Panc1 (cell line): ENCODE results near the gene DDX1. TPM values are rescaled to one million over a fixed set of nuclear protein-coding genes. Genes with fewer than 3 reads are reported as not detected.

Source experiments
- ATAC-seq: fragments of 200-7000 bp; cut with Tn5 transposase; 2 replicates; pipeline ENCODE4 v1.9.1; 2020; ENCODE audit warnings: mild to moderate bottlenecking, moderate library complexity
- BruUV-seq: library from RNA; stranded (reverse); fragments of 400-500 nt; replicated peaks from 2 replicates; lab custom pipeline; 2021; lab: Mats Ljungman, UMichigan
- CTCF ChIA-PET: fragments of 300-600 bp; sonication (Branson Sonifier 250); formaldehyde crosslinking; loops from one replicate; lab custom pipeline; 2022; ENCODE audit warnings: antibody characterized with exemption; lab: Charles Lee
- POLR2A ChIA-PET: fragments of 300-600 bp; sonication (Branson Sonifier 250); formaldehyde crosslinking; loops from one replicate; lab custom pipeline; 2022; ENCODE audit warnings: antibody characterized with exemption; lab: Charles Lee
- DNase-seq: peaks from one replicate; pipeline ENCODE4 v3.0.0-alpha.2; 2010; ENCODE audit warnings: low read depth, low spot score
- H3K27ac ChIP-seq: 2 replicates; pipeline ENCODE4 v1.5.1; 2011; ENCODE audit warnings: mild to moderate bottlenecking, low read length, inconsistent platforms
- H3K27me3 ChIP-seq: fragments of 200-500 bp; sonication (Bioruptor generic); 2 replicates; pipeline ENCODE4 v1.6.0; 2014; ENCODE audit warnings: low read length, inconsistent platforms; ENCODE audit not compliant: control insufficient read depth, insufficient read depth
- H3K36me3 ChIP-seq: fragments of 200-500 bp; sonication (Bioruptor generic); 2 replicates; pipeline ENCODE4 v1.5.1; 2014; ENCODE audit warnings: inconsistent platforms, mild to moderate bottlenecking, low read length, moderate library complexity; ENCODE audit not compliant: control insufficient read depth, insufficient read depth
- H3K4me1 ChIP-seq: 2 replicates; pipeline ENCODE4 v1.5.1; 2011; ENCODE audit warnings: inconsistent platforms, mild to moderate bottlenecking, low read length, moderate library complexity; ENCODE audit not compliant: control insufficient read depth, insufficient read depth
- H3K4me3 ChIP-seq, 2 experiments: 2 replicates each; pipeline ENCODE4 v1.5.1; 2011 to 2012; ENCODE audit warnings: low read depth in 2 of 2, low read length in 2 of 2, mild to moderate bottlenecking in 2 of 2, inconsistent platforms in 1 of 2, moderate library complexity in 1 of 2
- H3K9me3 ChIP-seq: fragments of 200-500 bp; sonication (Bioruptor generic); 2 replicates; pipeline ENCODE4 v1.5.1; 2014; ENCODE audit warnings: low read depth, mild to moderate bottlenecking, inconsistent platforms, low read length, moderate library complexity; ENCODE audit not compliant: control insufficient read depth, insufficient read depth
- CTCF ChIP-seq: fragments of 450-650 bp; IDR thresholded peaks from 2 replicates; pipeline ENCODE4 v1.5.1; 2017; ENCODE audit warnings: mild to moderate bottlenecking
- POLR2AphosphoS5 ChIP-seq: IDR thresholded peaks from 2 replicates; pipeline ENCODE4 v1.6.1; 2012; ENCODE audit warnings: mild to moderate bottlenecking, low read depth, low read length, moderate library complexity
- REST ChIP-seq, 2 experiments: IDR thresholded peaks; 2 replicates each; pipeline ENCODE4 v1.6.1; 2011 to 2012; ENCODE audit warnings: low read depth in 2 of 2, control low read depth in 1 of 2, low read length in 1 of 2, mild to moderate bottlenecking in 1 of 2, moderate library complexity in 1 of 2; ENCODE audit not compliant: insufficient read depth in 1 of 2
- SIN3A ChIP-seq: IDR thresholded peaks from 2 replicates; pipeline ENCODE4 v1.6.1; 2012; ENCODE audit warnings: low read depth, mild to moderate bottlenecking, low read length, moderate library complexity, borderline replicate concordance; ENCODE audit not compliant: insufficient read depth
- TCF7L2 ChIP-seq: IDR thresholded peaks from 2 replicates; pipeline ENCODE4 v1.6.1; 2011; ENCODE audit warnings: mild to moderate bottlenecking, low read depth, low read length, inconsistent platforms
- in situ Hi-C: cut with HindIII; loops from 2 replicates; pipeline ENCODE4 v1.10.0; 2016; ENCODE audit warnings: low sequenced_read_pairs, low pct_unique_long_range_greater_than_20kb
- intact Hi-C: fragments of 100-400 bp; cut with micrococcal nuclease; formaldehyde crosslinking; loops from one replicate; pipeline ENCODE4 v1.10.0; 2022; ENCODE audit not compliant: unreplicated experiment
- total RNA-seq: library from RNA; stranded (reverse); gene quantifications from one replicate; pipeline ENCODE4 v1.2.1, GENCODE V29; 2021; ENCODE audit not compliant: unreplicated experiment

DDX1 gene
- total RNA-seq, 1 experiment from 2014 or later = 102 TPM

- Histone ChIP-seq H3K4me3 (no peak overlapping the region), H3K9me3 (no peaks in the 10 kb centered on the region), H3K27me3 (no peaks in the 10 kb centered on the region), H3K36me3 (peaks cover 83% of the 10 kb centered on the region), H3K4me1 (no peaks in the 10 kb centered on the region), H3K27ac (no peak overlapping the region)
- CTCF ChIA-PET = no interaction called here
- no TSS peak for BruUV-seq
- DNase-seq (no peak), ATAC-seq (no peak)
- POLR2A ChIA-PET = no interaction called here
- intact Hi-C loops = no loop called here
- TF ChIP-seq TCF7L2 (no peak), CTCF (no peak), SIN3A (no peak), POLR2AphosphoS5 (no peak), REST (IDR thresholded peaks at IDR 0.05; ENCODE audit: insufficient read depth in 1 of 2, low read depth in 2 of 2, low read length in 1 of 2) (no peak)
- in situ Hi-C loops = no loop called here
These were observed 34.5 kb downstream of the DDX1 start for GRCh38 chr2:15626126-15626525.

GRCh38 chr2:15626967-15627366, 35.3 kb downstream of the DDX1 start:
- H3K4me1 ChIP-seq = no peaks in the 10 kb centered on the region
- BruUV-seq = no TSS peak
- no peak overlapping the region for H3K4me3 ChIP-seq
- intact Hi-C loops (no loop called here), in situ Hi-C loops (no loop called here)
- no peak for TF ChIP-seq REST (IDR thresholded peaks at IDR 0.05; ENCODE audit: insufficient read depth in 1 of 2, low read depth in 2 of 2, low read length in 1 of 2)
- TF ChIP-seq SIN3A = no peak
- no peak for TF ChIP-seq TCF7L2
- no peak for TF ChIP-seq POLR2AphosphoS5
- TF ChIP-seq CTCF = no peak
- no peaks in the 10 kb centered on the region for H3K27me3 ChIP-seq
- H3K36me3 ChIP-seq = peaks cover 88% of the 10 kb centered on the region
- ChIA-PET CTCF (no interaction called here), POLR2A (no interaction called here)
- DNase-seq = no peak
- H3K9me3 ChIP-seq = no peaks in the 10 kb centered on the region
- no peak overlapping the region for H3K27ac ChIP-seq
- ATAC-seq = no peak
